K562 (cell line): Measurements from ENCODE around the gene TRERF1. TPM values are rescaled to one million over a fixed set of nuclear protein-coding genes. Genes with fewer than 3 reads are reported as not detected.
A peak's percentile ranks its signal among the peaks of the same experiment; 100 is the strongest.

Source experiments
- BCL6 ChIP-seq: fragments of 250-450 bp; sonication (Bioruptor Pico); IDR thresholded peaks from 2 replicates; pipeline ENCODE4 v1.4.0; 2020
- GTF2A2 ChIP-seq: IDR thresholded peaks from 2 replicates; pipeline ENCODE4 v1.6.1; 2016; ENCODE audit warnings: mild to moderate bottlenecking, missing genetic modification characterization, missing compliant biosample characterization
- HSF4 ChIP-seq: fragments of 250-450 bp; sonication (Bioruptor Pico); IDR thresholded peaks from 2 replicates; pipeline ENCODE4 v2.1.2; 2022; ENCODE audit warnings: mild to moderate bottlenecking, moderate library complexity, borderline replicate concordance
- NR4A1 ChIP-seq, 2 experiments: fragments of 250-450 bp in 1 of 2; fragments of 450-650 bp in 1 of 2; sonication (Bioruptor Pico) in 1 of 2; IDR thresholded peaks; 2 replicates each; pipeline versions ENCODE4 v1.4.0 to v1.6.1; 2016 to 2020; ENCODE audit warnings: mild to moderate bottlenecking in 2 of 2, missing compliant biosample characterization in 1 of 2, missing genetic modification characterization in 1 of 2, moderate library complexity in 1 of 2
- PYGO2 ChIP-seq: fragments of 450-650 bp; IDR thresholded peaks from 2 replicates; pipeline ENCODE4 v1.6.1; 2016; ENCODE audit warnings: mild to moderate bottlenecking, missing genetic modification characterization, moderate library complexity, missing compliant biosample characterization
- RAD51 ChIP-seq: fragments of 450-650 bp; IDR thresholded peaks from 2 replicates; pipeline ENCODE4 v1.7.1; 2016; ENCODE audit warnings: low read depth, mild to moderate bottlenecking, borderline replicate concordance
- RBM14 ChIP-seq: fragments of 200-400 bp; formaldehyde crosslinking; IDR thresholded peaks from 2 replicates; pipeline ENCODE4 v1.6.1; 2018; ENCODE audit warnings: low read depth, mild to moderate bottlenecking, low read length, moderate library complexity, borderline replicate concordance; ENCODE audit not compliant: insufficient read depth
- SMAD3 ChIP-seq: fragments of 450-650 bp; formaldehyde crosslinking; conservative IDR thresholded peaks from 2 replicates; pipeline ENCODE4 v1.4.0; 2020; ENCODE audit warnings: mild to moderate bottlenecking
- SMARCE1 ChIP-seq: fragments of 450-650 bp; IDR thresholded peaks from 2 replicates; pipeline ENCODE4 v1.7.1; 2016; ENCODE audit warnings: mild to moderate bottlenecking
- SRSF7 ChIP-seq: fragments of 200-400 bp; formaldehyde crosslinking; optimal IDR thresholded peaks from 2 replicates; pipeline ENCODE3; 2017; ENCODE audit warnings: mild to moderate bottlenecking, low read depth, low read length
- U2AF2 ChIP-seq: fragments of 200-400 bp; formaldehyde crosslinking; optimal IDR thresholded peaks from 2 replicates; pipeline ENCODE3; 2017; ENCODE audit warnings: low read depth, mild to moderate bottlenecking, low read length
- ZMIZ1 ChIP-seq, 2 experiments: fragments of 150-350 bp in 1 of 2; IDR thresholded peaks; 2 replicates each; pipeline ENCODE4 v1.6.1; 2012 to 2016; ENCODE audit warnings: low read depth in 2 of 2, low read length in 2 of 2, mild to moderate bottlenecking in 1 of 2, moderate library complexity in 1 of 2
- ZNF589 ChIP-seq: fragments of 200-800 bp; sonication (Bioruptor generic); IDR thresholded peaks from 2 replicates; pipeline ENCODE4 v1.6.1; 2016; ENCODE audit warnings: low read depth, missing genetic modification characterization, missing compliant biosample characterization
- polyA plus RNA-seq, 8 experiments: library from polyadenylated mRNA; depleted of rRNA in 4 of 8; stranded (reverse) in 5 of 8; unstranded in 3 of 8; fragments of >200 nt; fragmentation: Nextera tagmentation in 2 of 8; fragmentation: Illumina TruSeq in 1 of 8; extraction: Ambion mirVana in 2 of 8; extraction: Trizol in 1 of 8; gene quantifications; 2 replicates each; pipeline versions ENCODE4 v1.2.1 to v1.2.3, GENCODE V29; 2011 to 2014; ENCODE audit warnings: inconsistent platforms in 1 of 8, missing spikeins in 1 of 8
- total RNA-seq, 7 experiments: library from RNA; depleted of rRNA in 6 of 7; stranded (reverse); fragments of >200 nt in 6 of 7; fragmentation: Illumina TruSeq in 2 of 7; extraction: Trizol in 2 of 7; gene quantifications; 2 replicates each; pipeline versions ENCODE4 v1.2.1 to v1.2.3, GENCODE V29; 2011 to 2021; ENCODE audit warnings: low replicate concordance in 1 of 7
- TF ChIP-seq, protein P1 (sequence below): sonication (generic); formaldehyde crosslinking; IDR thresholded peaks from 2 replicates; pipeline ENCODE4 v1.8.0; 2023; ENCODE audit warnings: missing genetic modification reagents, mild to moderate bottlenecking, borderline replicate concordance

Gene TRERF1
- total and polyA plus RNA-seq, 9 of the 15 experiments (the other 6 are each of a cell fraction or from before 2014, with no cell fraction given), result 0.04 to 0.20 (median 0.07) TPM; not detected in 3

GRCh38 chr6:42315991-42316970, 135.4 kb downstream of the TRERF1 start (continued):
- TF ChIP-seq ZMIZ1 (IDR thresholded peaks at IDR 0.05; ENCODE audit: low read depth in 2 of 2, low read length in 2 of 2) (no peak), SRSF7 (no peak), GTF2A2 (tag) (no peak), RAD51 (peak; percentile 44; the same call in 1 of the 2 replicates), RBM14 (no peak), U2AF2 (no peak), NR4A1 (CRISPR knock-in tag; IDR thresholded peaks at IDR 0.05) (0 out of 2 replicates have a peak, but pooled peaks have one; percentile 73), NR4A1 (tag; IDR thresholded peaks at IDR 0.05) (peak; percentile 95), SMARCE1 (peak; percentile 93), HSF4 (CRISPR knock-in tag) (no peak), PYGO2 (tag) (peak; percentile 88), BCL6 (peak; percentile 77; the same call in 1 of the 2 replicates), SMAD3 (CRISPR knock-in tag) (0 out of 2 replicates have a peak, but pooled peaks have one; percentile 63), ZNF589 (CRISPR knock-in tag) (peak; percentile 48; the same call in 1 of the 2 replicates)
- TF ChIP-seq, protein P1, sequence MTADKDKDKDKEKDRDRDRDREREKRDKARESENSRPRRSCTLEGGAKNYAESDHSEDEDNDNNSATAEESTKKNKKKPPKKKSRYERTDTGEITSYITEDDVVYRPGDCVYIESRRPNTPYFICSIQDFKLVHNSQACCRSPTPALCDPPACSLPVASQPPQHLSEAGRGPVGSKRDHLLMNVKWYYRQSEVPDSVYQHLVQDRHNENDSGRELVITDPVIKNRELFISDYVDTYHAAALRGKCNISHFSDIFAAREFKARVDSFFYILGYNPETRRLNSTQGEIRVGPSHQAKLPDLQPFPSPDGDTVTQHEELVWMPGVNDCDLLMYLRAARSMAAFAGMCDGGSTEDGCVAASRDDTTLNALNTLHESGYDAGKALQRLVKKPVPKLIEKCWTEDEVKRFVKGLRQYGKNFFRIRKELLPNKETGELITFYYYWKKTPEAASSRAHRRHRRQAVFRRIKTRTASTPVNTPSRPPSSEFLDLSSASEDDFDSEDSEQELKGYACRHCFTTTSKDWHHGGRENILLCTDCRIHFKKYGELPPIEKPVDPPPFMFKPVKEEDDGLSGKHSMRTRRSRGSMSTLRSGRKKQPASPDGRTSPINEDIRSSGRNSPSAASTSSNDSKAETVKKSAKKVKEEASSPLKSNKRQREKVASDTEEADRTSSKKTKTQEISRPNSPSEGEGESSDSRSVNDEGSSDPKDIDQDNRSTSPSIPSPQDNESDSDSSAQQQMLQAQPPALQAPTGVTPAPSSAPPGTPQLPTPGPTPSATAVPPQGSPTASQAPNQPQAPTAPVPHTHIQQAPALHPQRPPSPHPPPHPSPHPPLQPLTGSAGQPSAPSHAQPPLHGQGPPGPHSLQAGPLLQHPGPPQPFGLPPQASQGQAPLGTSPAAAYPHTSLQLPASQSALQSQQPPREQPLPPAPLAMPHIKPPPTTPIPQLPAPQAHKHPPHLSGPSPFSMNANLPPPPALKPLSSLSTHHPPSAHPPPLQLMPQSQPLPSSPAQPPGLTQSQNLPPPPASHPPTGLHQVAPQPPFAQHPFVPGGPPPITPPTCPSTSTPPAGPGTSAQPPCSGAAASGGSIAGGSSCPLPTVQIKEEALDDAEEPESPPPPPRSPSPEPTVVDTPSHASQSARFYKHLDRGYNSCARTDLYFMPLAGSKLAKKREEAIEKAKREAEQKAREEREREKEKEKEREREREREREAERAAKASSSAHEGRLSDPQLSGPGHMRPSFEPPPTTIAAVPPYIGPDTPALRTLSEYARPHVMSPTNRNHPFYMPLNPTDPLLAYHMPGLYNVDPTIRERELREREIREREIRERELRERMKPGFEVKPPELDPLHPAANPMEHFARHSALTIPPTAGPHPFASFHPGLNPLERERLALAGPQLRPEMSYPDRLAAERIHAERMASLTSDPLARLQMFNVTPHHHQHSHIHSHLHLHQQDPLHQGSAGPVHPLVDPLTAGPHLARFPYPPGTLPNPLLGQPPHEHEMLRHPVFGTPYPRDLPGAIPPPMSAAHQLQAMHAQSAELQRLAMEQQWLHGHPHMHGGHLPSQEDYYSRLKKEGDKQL (CRISPR knock-in tag), result no peak
